ENCODE measurements around the gene LRMDA. TPM values are rescaled to one million over a fixed set of nuclear protein-coding genes. Genes with fewer than 3 reads are reported as not detected.

Gene LRMDA
- total and polyA plus RNA-seq, 2 of the 8 experiments (the other 6 are each of a cell fraction or from before 2014, with no cell fraction given), result 0.86 to 2.8 TPM

DNA sequence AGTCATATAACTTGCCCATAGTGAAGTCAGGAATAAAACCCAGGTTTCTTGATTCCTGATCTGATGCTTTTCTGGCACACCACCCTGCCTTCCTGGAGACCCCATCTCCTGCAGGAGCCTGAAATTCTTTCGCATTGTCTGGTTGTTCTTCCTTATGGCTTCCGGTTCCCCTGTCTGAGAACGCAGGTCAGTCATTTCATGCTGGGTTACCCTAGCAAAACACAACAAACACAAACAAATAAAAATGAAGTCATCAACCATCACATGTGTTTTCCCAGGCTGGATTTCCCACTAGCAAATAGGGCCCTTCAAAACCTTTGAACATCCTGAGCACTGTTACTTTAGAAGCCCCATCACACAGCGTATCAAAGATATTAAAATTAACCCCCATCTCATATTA, 569.6 kb downstream of the LRMDA start:
- Histone ChIP-seq H2BK5ac (ENCODE audit: low read depth, low read length) (no peak overlapping the region), H3K23ac (ENCODE audit: insufficient read length) (no peak overlapping the region), H2BK20ac (ENCODE audit: low read length) (0 out of 2 replicates have a peak overlapping the region, but pooled peaks have one; percentile 29), H3K4me3 (ENCODE audit: extremely low read depth in 1 of 4, insufficient read depth in 2 of 4, low read depth in 3 of 4, low read length in 4 of 4) (no peak overlapping the region), H3K27me3 (replicated peaks in 1 of 4; ENCODE audit: control insufficient read depth in 3 of 4, extremely low read depth in 1 of 4, insufficient read depth in 3 of 4, low read length in 3 of 4) (no peaks in the 10 kb centered on the region; a peak in 2 of 7 replicates), H3K14ac (ENCODE audit: insufficient read length) (no peak overlapping the region), H2AFZ (ENCODE audit: low read length) (no peak overlapping the region), H3K9me3 (ENCODE audit: insufficient read depth in 2 of 2, low read depth in 1 of 2, low read length in 1 of 2) (no peaks in the 10 kb centered on the region), H3K79me1 (ENCODE audit: low read depth, low read length) (no peaks in the 10 kb centered on the region), H4K8ac (ENCODE audit: extremely low read depth, insufficient read depth, low read length) (no peak overlapping the region), H2BK15ac (ENCODE audit: low read length) (no peak overlapping the region), H2BK12ac (ENCODE audit: low read depth, low read length) (no peak overlapping the region), H3K4ac (replicated peaks; ENCODE audit: insufficient read length, low read depth, low read length) (no peak overlapping the region), H4K5ac (ENCODE audit: insufficient read length, low read depth, low read length) (no peak overlapping the region), H4K91ac (replicated peaks; ENCODE audit: insufficient read length, low read length) (no peak overlapping the region), H3K79me2 (ENCODE audit: control insufficient read depth in 1 of 2, insufficient read depth in 2 of 2, low read length in 2 of 2) (no peaks in the 10 kb centered on the region), H3K9ac (replicated peaks in 1 of 4; ENCODE audit: extremely low read depth in 1 of 4, low read depth in 3 of 4, low read length in 3 of 4) (no peak overlapping the region), H3K36me3 (ENCODE audit: control insufficient read depth in 2 of 4, insufficient read depth in 4 of 4, low read length in 3 of 4) (no peaks in the 10 kb centered on the region), H2BK120ac (replicated peaks; ENCODE audit: low read depth, low read length) (no peak overlapping the region), H2AK5ac (ENCODE audit: low read depth, low read length) (no peak overlapping the region), H3K4me2 (ENCODE audit: insufficient read depth in 1 of 2, low read depth in 2 of 2, low read length in 2 of 2) (no peak overlapping the region), H3K4me1 (replicated peaks in 1 of 4; ENCODE audit: control insufficient read depth in 3 of 4, insufficient read depth in 4 of 4, low read length in 3 of 4) (peaks cover 2 to 9% (median 4%) of the 10 kb centered on the region in 4 experiments; a peak in 4 of 7 replicates), H3K56ac (replicated peaks; ENCODE audit: insufficient read length, low read depth, low read length) (no peak overlapping the region), H3K23me2 (ENCODE audit: low read depth, low read length) (no peaks in the 10 kb centered on the region), H3K18ac (ENCODE audit: extremely low read depth, low read length) (no peak overlapping the region), H3K27ac (ENCODE audit: low read depth, low read length) (no peak overlapping the region), H4K20me1 (replicated peaks in 1 of 2; ENCODE audit: control insufficient read depth in 1 of 2, insufficient read depth in 2 of 2, low read length in 2 of 2) (no peaks in the 10 kb centered on the region)
- ChIA-PET POLR2A (ENCODE audit: partially characterized antibody) (no interaction called here), CTCF (ENCODE audit: partially characterized antibody) (interaction anchor here (0.5 kb wide), 1 partner anchor 298 kb away, joined by 3 read pairs; no protein-coding TSS in a partner anchor)
- 94% methylated on average over 4 of the region's 4 CpGs; no CpG with 5 or more reads in 1 of the 2 experiments for WGBS, 2 experiments (ENCODE audit: extremely low coverage in 1 of 2, insufficient coverage in 1 of 2, insufficient read length in 1 of 2, insufficient replicate concordance in 2 of 2, low coverage in 1 of 2, low lambda C conversion rate in 2 of 2, missing lambda C conversion rate in 1 of 2)
- FAIRE-seq (no peak), DNase-seq (ENCODE audit: low read depth in 1 of 2, low spot score in 2 of 2) (no peak)
- no peak for TF ChIP-seq BCL11A (IDR thresholded peaks at IDR 0.05; ENCODE audit: low read depth in 2 of 2, low read length in 2 of 2)
- TF ChIP-seq, protein P1, sequence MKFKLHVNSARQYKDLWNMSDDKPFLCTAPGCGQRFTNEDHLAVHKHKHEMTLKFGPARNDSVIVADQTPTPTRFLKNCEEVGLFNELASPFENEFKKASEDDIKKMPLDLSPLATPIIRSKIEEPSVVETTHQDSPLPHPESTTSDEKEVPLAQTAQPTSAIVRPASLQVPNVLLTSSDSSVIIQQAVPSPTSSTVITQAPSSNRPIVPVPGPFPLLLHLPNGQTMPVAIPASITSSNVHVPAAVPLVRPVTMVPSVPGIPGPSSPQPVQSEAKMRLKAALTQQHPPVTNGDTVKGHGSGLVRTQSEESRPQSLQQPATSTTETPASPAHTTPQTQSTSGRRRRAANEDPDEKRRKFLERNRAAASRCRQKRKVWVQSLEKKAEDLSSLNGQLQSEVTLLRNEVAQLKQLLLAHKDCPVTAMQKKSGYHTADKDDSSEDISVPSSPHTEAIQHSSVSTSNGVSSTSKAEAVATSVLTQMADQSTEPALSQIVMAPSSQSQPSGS (IDR thresholded peaks at IDR 0.05; ENCODE audit: low read length), result no peak
- TF ChIP-seq RNF2 (IDR thresholded peaks at IDR 0.05; ENCODE audit: borderline replicate concordance, low read depth, low read length, missing control alignments, poor library complexity, severe bottlenecking), result no peak
- no peak for TF ChIP-seq ZNF274 (IDR thresholded peaks at IDR 0.05; ENCODE audit: borderline replicate concordance, extremely low read depth, low read length)
- no peak for TF ChIP-seq CHD1 (IDR thresholded peaks at IDR 0.05; ENCODE audit: low read depth, low read length)
- TF ChIP-seq SAP30 (IDR thresholded peaks at IDR 0.05; ENCODE audit: insufficient read depth, insufficient replicate concordance, low read length), result no peak
- no peak for TF ChIP-seq SIN3A (conservative IDR thresholded peaks at IDR 0.05 in 1 of 2, IDR thresholded peaks at IDR 0.05 in 1 of 2; ENCODE audit: low read depth in 1 of 2, low read length in 2 of 2)
- no peak for TF ChIP-seq GABPA (IDR thresholded peaks at IDR 0.05; ENCODE audit: borderline replicate concordance, insufficient read depth, low read length)
- TF ChIP-seq GTF2F1 (IDR thresholded peaks at IDR 0.05; ENCODE audit: borderline replicate concordance, low read depth, low read length), result no peak
- TF ChIP-seq HDAC6 (IDR thresholded peaks at IDR 0.05; ENCODE audit: low read depth, low read length), result no peak
- no peak for TF ChIP-seq MAFK (IDR thresholded peaks at IDR 0.05; ENCODE audit: low read depth, low read length)
